Daoy (cell line): ENCODE measurements around the gene ACCS. TPM values are rescaled to one million over a fixed set of nuclear protein-coding genes. Genes with fewer than 3 reads are reported as not detected.

Experiments used
- DNase-seq: peaks from one replicate; pipeline ENCODE4 v3.0.0-alpha.2; 2015; ENCODE audit warnings: low read depth
- total RNA-seq: library from RNA; depleted of rRNA; stranded (reverse); fragments of >200 nt; shearing (Covaris generic); gene quantifications from 2 replicates; pipeline ENCODE4 v1.2.3, GENCODE V29; 2014; rRNA removed

The ACCS gene, protein sequence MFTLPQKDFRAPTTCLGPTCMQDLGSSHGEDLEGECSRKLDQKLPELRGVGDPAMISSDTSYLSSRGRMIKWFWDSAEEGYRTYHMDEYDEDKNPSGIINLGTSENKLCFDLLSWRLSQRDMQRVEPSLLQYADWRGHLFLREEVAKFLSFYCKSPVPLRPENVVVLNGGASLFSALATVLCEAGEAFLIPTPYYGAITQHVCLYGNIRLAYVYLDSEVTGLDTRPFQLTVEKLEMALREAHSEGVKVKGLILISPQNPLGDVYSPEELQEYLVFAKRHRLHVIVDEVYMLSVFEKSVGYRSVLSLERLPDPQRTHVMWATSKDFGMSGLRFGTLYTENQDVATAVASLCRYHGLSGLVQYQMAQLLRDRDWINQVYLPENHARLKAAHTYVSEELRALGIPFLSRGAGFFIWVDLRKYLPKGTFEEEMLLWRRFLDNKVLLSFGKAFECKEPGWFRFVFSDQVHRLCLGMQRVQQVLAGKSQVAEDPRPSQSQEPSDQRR
- 0.51 and 5.2 TPM in 2 replicates for total RNA-seq

DNA sequence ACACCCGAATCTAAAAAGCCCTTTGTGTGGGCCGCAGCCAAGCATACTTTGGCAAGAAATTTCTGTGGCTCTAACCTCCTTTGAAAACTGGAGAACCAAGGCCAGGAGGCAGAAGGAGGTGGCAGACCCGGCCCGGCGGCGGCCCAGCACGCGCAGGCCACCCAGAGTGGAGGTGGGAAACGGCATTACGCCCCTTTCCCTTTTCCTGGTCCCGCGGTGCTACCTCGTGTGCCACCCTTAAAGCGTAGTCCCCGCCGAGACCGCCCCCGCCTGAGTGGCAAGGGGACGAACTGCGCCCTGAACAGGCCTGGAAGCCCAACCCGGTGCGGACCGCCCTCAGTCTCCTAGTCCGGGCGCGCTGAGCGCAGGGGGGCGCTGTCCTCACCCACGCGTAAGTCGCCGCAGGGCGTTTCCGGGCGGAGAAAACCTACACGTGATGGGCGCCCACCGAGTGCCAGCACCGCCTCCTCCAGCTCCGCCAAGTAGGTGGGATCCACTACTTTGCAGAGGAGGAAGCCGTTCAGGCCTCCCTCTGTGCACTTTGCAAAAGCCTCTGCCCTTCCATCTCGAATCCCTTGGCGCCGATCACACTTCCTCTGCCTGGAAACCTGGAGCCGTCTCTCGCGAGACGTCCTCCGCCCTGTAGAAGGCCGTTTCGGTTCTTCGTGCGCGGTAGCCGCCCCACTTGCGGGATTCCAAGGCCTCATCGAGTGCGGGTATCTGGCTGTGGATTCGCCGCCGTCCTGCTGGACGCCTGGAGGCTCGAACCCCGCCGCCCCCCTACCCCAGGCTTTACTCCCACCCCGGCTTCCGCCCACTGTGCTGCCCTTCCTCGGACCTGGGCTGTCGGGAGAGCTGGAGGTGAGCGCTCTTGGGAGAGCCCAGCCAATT is at the start of gene ACCS:
Gene ACCS (plus strand): TSS at position 430 of the 891 bp plus-strand sequence. CDS start 1,358 bp downstream, outside the sequence.
- DNase-seq = peak; percentile 94

DNA sequence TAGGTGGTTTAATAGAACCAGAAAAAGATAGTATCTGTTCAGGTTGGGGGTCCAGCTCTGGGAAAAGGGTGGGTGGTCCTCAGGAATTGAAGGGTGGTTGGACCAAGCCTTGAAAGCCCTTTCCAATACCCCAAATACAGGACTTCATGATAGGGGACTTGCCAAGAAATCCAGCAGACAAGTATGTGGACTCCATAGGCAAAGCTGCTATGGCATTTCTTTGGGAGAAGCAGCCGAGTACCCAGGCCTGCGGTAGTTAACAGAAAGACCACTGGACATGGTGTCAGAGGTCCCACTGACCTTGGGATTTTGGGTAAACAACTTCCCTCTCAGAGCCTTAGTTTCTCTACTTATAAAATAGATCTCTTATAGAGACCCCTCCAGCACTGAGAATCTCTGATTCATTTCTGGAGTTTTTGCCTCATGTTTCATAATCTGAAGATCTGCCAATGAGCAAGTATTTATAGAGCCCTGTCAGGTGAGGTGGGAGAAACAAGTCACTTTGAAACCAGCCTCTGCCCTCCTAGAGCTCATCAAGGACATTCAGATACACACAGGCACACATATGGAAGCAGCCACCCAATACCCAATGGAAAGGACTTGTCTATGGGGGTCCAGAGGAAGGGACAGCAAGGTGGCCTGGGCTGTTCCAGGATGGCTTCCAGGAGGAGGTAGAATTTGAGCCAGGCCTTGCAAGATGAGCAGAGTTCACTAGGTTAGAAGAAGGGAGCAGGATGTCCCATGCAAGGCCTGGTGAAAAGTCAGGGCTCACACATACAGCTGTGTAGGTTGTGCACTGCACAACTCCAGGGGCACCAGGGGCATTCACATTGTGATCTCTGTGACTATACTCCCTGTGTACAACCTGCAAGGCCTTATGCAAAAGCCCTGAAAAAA is 49.3 kb upstream of the ACCS start:
- no peak for DNase-seq

- DNase-seq = no peak
Measured at GRCh38 chr11:44017443-44018126, 48.5 kb upstream of the ACCS start.

- DNase-seq = no peak
Measured at GRCh38 chr11:44018127-44018521, 47.9 kb upstream of the ACCS start.

GRCh38 chr11:44018829-44019228 is 47.2 kb upstream of the ACCS start:
- no peak for DNase-seq

GRCh38 chr11:44024977-44025376 is 41.1 kb upstream of the ACCS start:
- no peak for DNase-seq

GRCh38 chr11:44025727-44026126 is 40.3 kb upstream of the ACCS start:
- no peak for DNase-seq

DNA sequence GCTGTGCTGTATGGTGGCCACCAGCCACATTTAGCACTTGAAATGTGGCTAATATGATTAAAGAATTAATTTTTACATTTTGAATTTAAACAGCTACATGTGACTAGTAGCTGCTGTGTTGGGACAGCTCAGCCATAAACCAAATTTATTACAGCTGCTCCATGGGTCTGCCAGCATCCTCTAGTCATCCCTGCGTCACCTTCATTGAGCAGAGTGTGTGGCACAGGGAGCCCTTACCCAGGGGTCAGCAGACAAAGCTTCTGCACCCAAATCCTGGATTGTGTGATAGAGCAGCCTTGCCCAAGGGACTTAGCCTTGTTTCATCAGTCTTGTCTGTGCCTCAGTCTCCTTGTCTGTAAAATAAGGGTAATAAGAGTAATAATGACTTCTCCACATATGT is 37.7 kb upstream of the ACCS start:
- no peak for DNase-seq

GRCh38 chr11:44028816-44029506 is 37.1 kb upstream of the ACCS start:
- no peak for DNase-seq

DNA sequence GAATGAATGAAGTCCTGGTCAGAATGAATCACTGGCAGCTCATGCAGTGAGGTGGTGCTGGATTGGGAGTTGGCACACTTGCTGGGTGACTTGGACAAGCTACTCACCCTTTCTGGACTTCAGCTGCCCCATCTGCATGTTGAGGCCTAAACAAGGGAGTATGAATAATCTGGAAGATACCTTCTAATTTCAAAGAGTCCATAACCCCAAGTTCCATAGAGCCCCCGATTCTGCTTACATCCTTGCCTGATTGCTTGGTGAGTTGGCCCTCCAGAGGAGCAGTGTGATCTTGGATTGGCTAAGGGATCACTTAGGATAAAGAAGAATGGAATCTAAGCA is 36.6 kb upstream of the ACCS start:
- no peak for DNase-seq

GRCh38 chr11:44029977-44030911 is 35.8 kb upstream of the ACCS start:
- no peak for DNase-seq

DNA sequence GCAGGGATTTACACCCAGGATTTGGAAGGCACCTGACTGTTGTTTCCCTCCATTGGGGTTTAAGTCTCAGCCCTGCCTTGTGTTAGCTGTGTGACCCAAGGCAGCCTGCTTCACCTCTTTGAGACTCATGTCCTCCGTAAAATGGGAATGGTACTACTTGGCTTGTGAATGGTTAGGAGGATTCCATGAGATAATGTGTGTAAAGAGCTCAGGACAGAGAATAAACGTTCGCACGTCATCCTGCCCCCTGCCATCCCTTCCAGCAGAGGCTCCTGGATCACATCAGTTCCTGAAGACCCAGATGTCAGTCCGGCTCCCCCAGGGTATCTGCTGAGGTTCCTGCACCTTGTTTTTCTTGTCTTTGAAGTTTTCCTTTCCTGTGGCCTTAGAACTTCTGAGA is 35.1 kb upstream of the ACCS start:
- no peak for DNase-seq

DNA sequence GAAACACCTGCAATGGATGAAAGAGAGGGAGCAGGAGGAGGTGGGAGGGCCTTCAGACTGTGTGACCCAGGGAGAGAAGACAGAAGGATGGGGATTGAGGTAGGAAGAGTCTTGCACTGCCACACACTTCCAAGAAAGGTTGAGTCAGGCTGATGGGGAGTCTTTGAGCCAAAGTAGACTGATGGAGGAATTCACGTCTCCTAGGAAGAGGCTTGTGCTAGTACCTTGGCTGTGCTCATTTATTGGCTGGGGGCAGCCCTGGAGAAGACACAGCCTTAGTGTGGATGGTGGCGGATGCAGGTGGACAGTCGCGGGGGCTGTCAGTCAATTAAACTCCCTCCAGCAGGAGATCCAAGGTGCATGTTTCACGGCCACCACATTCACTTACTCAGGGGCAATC is 34.5 kb upstream of the ACCS start:
- DNase-seq = no peak

GRCh38 chr11:44032299-44033085 is 33.6 kb upstream of the ACCS start:
- DNase-seq = no peak

DNA sequence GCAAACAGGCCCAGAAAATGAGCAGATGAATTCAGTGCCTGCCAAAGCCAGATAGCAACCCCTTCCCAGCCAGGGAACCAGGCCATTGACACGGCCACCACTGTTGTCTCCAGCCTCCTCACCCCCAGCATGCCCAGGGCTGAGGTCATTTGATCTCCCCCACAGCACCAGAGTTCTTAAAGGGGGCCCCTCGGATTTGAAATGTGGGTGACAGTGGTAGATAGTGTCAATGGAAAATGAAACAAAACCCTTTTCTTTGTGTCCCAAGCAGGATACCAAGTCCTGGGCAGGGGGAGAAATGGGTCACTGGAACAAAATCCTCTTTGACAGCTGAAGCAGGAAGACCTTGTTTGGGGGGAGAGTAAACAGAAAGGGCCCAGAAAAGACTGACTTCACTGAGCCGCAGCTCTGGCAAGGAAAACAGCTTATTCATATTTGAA is 32.6 kb upstream of the ACCS start:
- DNase-seq = no peak

DNA sequence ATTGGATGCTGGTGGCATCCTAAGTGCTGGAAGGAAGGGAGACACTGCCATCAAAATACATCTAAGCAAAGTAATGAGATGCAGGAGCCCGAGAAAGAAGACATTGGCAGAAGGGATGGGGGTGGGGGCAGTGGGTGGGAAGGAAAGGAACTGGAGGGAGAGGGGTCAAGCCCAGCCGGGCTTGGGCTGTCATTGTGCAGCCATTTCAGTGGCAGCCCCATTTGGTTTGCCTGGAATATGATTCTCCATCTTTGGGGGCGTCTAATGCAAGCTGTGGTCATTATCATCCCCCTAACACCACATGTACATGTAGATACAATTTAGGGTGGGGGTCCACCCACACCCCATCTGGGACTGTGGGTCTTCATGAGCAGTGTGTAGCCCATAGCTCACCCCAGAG is 32.2 kb upstream of the ACCS start:
- no peak for DNase-seq

GRCh38 chr11:44034639-44035038 is 31.4 kb upstream of the ACCS start:
- DNase-seq = no peak
